Hematopoietic multipotent progenitor cell (in vitro differentiated cells): ENCODE measurements around the gene KCNQ4. TPM values are rescaled to one million over a fixed set of nuclear protein-coding genes. Genes with fewer than 3 reads are reported as not detected.
A peak's percentile ranks its signal among the peaks of the same experiment; 100 is the strongest.

Source experiments
- DNase-seq, 3 donors: peaks; one replicate each; pipeline ENCODE4 v3.0.0-alpha.2; 2011 to 2015; ENCODE audit warnings: low read depth in 2 of 3, low spot score in 2 of 3
- small RNA-seq: library from RNA; depleted of rRNA; stranded (forward); fragments of <200 nt; gene quantifications from one replicate; pipeline ENCODE3, GENCODE V24; 2012
- total RNA-seq: library from RNA; depleted of rRNA; stranded (reverse); fragments of >200 nt; gene quantifications from one replicate; pipeline ENCODE4 v1.2.3, GENCODE V29; 2012

The KCNQ4 gene
- total RNA-seq, 1 donor: 0.54 TPM

GRCh38 chr1:40886318-40887011 lies 102.9 kb downstream of the KCNQ4 start:
- no peak for DNase-seq

GRCh38 chr1:40887012-40887378 lies 103.4 kb downstream of the KCNQ4 start:
- no peak for DNase-seq

- no peak for DNase-seq
Observed at GRCh38 chr1:40887652-40888051, 104.1 kb downstream of the KCNQ4 start.

Small RNAs within 50 kb of the gene (small RNA-seq; reads per million reads assigned to genes)
- gene MIR30C1: 5.7 reads per million, percentile 88 among the genes with 10 or more reads in this experiment
- gene MIR30E: 9,682 reads per million, percentile 100 among the genes with 10 or more reads in this experiment
- not detected for gene RN7SL326P

Other genes with a start within 250 kb of the KCNQ4 start
- 1.9 TPM for gene RIMS3, start 118.1 kb upstream of the KCNQ4 start, total RNA-seq
- 79.4 TPM for gene NFYC, start 92.1 kb upstream of the KCNQ4 start, total RNA-seq
- 4.6 TPM for gene CITED4, start 78.6 kb downstream of the KCNQ4 start, total RNA-seq
- 13.5 TPM for gene CTPS1, start 195.9 kb downstream of the KCNQ4 start, total RNA-seq
- gene SLFNL1, start 237.9 kb downstream of the KCNQ4 start, total RNA-seq: 1.6 TPM